Ovary (tissue), 9 donors: ENCODE results near the gene JAM3. TPM values are rescaled to one million over a fixed set of nuclear protein-coding genes. Genes with fewer than 3 reads are reported as not detected.

Experiments
- DNase-seq, 5 donors: peaks; one replicate each; pipeline ENCODE4 v3.0.0-alpha.2; 2019 to 2020
- H3K27ac ChIP-seq, 2 donors: fragments of 200-600 bp; one replicate each; pipeline versions ENCODE4 v1.5.1 to v1.8.0; 2019 to 2022
- H3K27me3 ChIP-seq: fragments of 200-600 bp; one replicate; pipeline ENCODE4 v1.8.0; 2022
- H3K36me3 ChIP-seq: fragments of 200-600 bp; sonication (generic); one replicate; pipeline ENCODE4 v1.5.1; 2019
- H3K4me1 ChIP-seq: one replicate; pipeline ENCODE4 v1.8.1; 2013; ENCODE audit warnings: mild to moderate bottlenecking, moderate library complexity; ENCODE audit not compliant: insufficient read depth
- H3K4me3 ChIP-seq: fragments of 200-600 bp; sonication (generic); one replicate; pipeline ENCODE4 v1.5.1; 2017
- H3K9me3 ChIP-seq, 2 donors: fragments of 200-600 bp in 1 of 2; sonication (generic) in 1 of 2; one replicate each; pipeline versions ENCODE4 v1.5.1 to v1.8.1; 2013 to 2019; ENCODE audit warnings: mild to moderate bottlenecking in 1 of 2, moderate library complexity in 1 of 2
- EP300 ChIP-seq: sonication (generic); formaldehyde crosslinking; IDR thresholded peaks from one replicate; pipeline ENCODE4 v1.6.1; 2017; ENCODE audit warnings: antibody characterized with exemption
- POLR2A ChIP-seq: fragments of 450-650 bp; IDR thresholded peaks from one replicate; pipeline ENCODE4 v1.6.1; 2017; ENCODE audit warnings: antibody characterized with exemption, mild to moderate bottlenecking, moderate library complexity
- WGBS, 3 donors: extraction: QIAGEN DNeasy Blood & Tissue Kit in 1 of 3; methylation state at CpG; one replicate each; pipeline versions ENCODE4 v1.1.5 to v1.1.7; 2013 to 2017; 5-methylcytosine and 5-hydroxymethylcytosine counted together
- intact Hi-C, 4 donors: fragments of 100-400 bp; cut with DNase I; formaldehyde crosslinking; loops; one replicate each; pipeline versions ENCODE4 v1.11.0 to v1.15.1; 2022 to 2023
- polyA plus RNA-seq, 2 donors: library from polyadenylated mRNA; stranded (reverse); fragments of 200-250 nt in 1 of 2; fragments of 350-450 nt in 1 of 2; fragmentation: Illumina TruSeq in 1 of 2; extraction: RNeasy Lipid Tissue Mini Kit (QIAGEN cat#74804) in 1 of 2; gene quantifications; one replicate each; pipeline ENCODE4 v1.2.3, GENCODE V29; 2013 to 2014
- total RNA-seq, 7 donors: library from RNA; depleted of rRNA in 2 of 7; stranded (reverse); fragments of >200 nt in 2 of 7; fragmentation: NEBNext Ultra II Directional in 3 of 7; extraction: Animal tissue kit (Norgen Biotek cat#: 25700) in 3 of 7; gene quantifications; one replicate each; pipeline versions ENCODE4 v1.1.0 to v1.2.4, GENCODE V29; 2016 to 2023
- TF ChIP-seq, protein P1 (sequence below), 3 donors: fragments of 450-650 bp in 2 of 3; fragments of 200-600 bp in 1 of 3; IDR thresholded peaks; one replicate each; pipeline versions ENCODE4 v1.5.1 to v1.8.0; 2016 to 2022; ENCODE audit warnings: antibody characterized with exemption in 3 of 3, mild to moderate bottlenecking in 1 of 3
- donor health status: DM: no; HTN: no; CAD: no; lungs with moderate emphysema.
- donor health status: DM: no; HTN: no; CAD: no.
- donor health status: Bipolar disorder and iron deficiency.
- donor health status: DM: yes; HTN: yes; CAD: no.
- donor health status: DM: no; HTN: no; CAD: no.
- donor health status: DM: yes; HTN: yes; CAD: no.

The JAM3 gene
- total and polyA plus RNA-seq, 9 donors = 32.5 to 95.0 (median 72.3) TPM

DNA sequence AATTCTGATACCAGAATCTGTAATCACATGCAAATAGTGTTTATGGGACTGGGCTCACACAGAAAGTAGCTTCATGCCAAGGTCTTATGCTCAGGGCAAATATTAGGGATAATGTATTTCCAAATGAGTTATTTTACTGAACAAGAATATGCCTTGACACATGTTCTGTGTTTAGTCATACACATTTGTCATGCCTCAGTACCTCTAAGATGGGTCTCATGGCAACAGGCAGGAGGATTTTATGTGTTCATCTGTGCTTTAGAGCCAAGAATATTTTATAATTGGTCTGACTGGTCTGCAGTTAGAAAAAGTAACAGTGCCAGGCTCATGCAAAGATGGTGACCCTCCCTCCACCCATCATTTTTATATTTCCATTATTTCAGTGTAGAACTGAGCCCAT, 49.1 kb downstream of the JAM3 start:
- H3K27ac ChIP-seq = no peak overlapping the region
- H3K27me3 ChIP-seq = no peaks in the 10 kb centered on the region
- H3K9me3 ChIP-seq = no peaks in the 10 kb centered on the region
- TF ChIP-seq, protein P1, sequence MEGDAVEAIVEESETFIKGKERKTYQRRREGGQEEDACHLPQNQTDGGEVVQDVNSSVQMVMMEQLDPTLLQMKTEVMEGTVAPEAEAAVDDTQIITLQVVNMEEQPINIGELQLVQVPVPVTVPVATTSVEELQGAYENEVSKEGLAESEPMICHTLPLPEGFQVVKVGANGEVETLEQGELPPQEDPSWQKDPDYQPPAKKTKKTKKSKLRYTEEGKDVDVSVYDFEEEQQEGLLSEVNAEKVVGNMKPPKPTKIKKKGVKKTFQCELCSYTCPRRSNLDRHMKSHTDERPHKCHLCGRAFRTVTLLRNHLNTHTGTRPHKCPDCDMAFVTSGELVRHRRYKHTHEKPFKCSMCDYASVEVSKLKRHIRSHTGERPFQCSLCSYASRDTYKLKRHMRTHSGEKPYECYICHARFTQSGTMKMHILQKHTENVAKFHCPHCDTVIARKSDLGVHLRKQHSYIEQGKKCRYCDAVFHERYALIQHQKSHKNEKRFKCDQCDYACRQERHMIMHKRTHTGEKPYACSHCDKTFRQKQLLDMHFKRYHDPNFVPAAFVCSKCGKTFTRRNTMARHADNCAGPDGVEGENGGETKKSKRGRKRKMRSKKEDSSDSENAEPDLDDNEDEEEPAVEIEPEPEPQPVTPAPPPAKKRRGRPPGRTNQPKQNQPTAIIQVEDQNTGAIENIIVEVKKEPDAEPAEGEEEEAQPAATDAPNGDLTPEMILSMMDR (IDR thresholded peaks at IDR 0.05) = no peak
- TF ChIP-seq POLR2A (no peak), EP300 (no peak)
- H3K36me3 ChIP-seq = no peaks in the 10 kb centered on the region
- peaks cover 6% of the 10 kb centered on the region for H3K4me1 ChIP-seq
- H3K4me3 ChIP-seq = no peak overlapping the region
- intact Hi-C loops = loop anchor here in 1 of 4 donors (5.0 kb wide), 1 partner anchor 51 kb away; the partner anchor contains the start of gene JAM3
- no peak for DNase-seq

- H3K4me3 ChIP-seq = no peak overlapping the region
- TF ChIP-seq, protein P1 (IDR thresholded peaks at IDR 0.05) = no peak
- no peaks in the 10 kb centered on the region for H3K36me3 ChIP-seq
- H3K27ac ChIP-seq = peak overlapping the region; percentile 70 to 83
- 91 to 93% (median 91%) methylated on average over 3 of the region's 3 CpGs for WGBS, 3 donors
- DNase-seq = no peak
- intact Hi-C loops = loop anchor here in 1 of 4 donors (5.0 kb wide), 1 partner anchor 52 kb away; the partner anchor contains the start of gene JAM3
- H3K4me1 ChIP-seq = peaks cover 6% of the 10 kb centered on the region
- no peaks in the 10 kb centered on the region for H3K9me3 ChIP-seq
- H3K27me3 ChIP-seq = no peaks in the 10 kb centered on the region
Measured at GRCh38 chr11:134119094-134119493, 50.2 kb downstream of the JAM3 start.

DNA sequence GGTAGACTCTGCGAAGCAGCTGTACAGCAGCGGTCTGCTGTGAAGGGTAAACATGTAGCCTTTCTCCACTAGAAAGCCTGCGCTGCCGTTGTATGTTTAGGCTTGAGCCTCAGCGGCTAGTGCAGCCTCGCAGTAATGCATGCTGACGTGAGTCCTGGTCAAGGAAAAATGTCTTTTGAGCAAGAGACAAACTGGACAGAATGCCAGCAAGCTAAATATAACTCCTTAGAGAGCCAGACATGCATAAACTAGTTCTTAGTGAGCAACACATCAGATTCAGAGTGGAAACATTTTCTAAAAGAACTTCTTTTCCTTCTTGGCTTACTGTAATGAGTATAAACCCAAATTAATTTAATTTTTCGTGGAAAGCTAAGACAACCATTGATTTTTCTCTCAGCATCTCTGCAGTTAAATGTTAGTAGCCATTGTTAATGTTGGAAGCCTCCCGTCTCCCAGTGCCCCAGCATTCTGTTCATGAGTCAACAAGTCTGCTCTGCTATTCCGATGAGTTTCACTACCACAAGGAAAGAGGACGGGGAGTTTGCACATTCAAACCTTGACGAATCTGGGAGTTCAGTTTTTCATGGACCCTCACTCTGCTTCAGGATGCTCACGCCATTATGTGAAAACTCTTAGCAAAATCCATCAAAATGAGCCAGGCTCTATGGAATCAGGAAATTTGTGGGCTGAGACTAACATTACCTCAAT, 51.4 kb downstream of the JAM3 start:
- 6 to 9% (median 9%) methylated on average over 13 of the region's 13 CpGs for WGBS, 3 donors
- peak overlapping the region; percentile 1 for H3K4me3 ChIP-seq
- peaks cover 6% of the 10 kb centered on the region for H3K4me1 ChIP-seq
- no peaks in the 10 kb centered on the region for H3K9me3 ChIP-seq
- TF ChIP-seq EP300 (no peak), POLR2A (no peak)
- TF ChIP-seq, protein P1 (IDR thresholded peaks at IDR 0.05) = peak in 1 of 3 donors; percentile 7
- H3K36me3 ChIP-seq = no peaks in the 10 kb centered on the region
- intact Hi-C loops = loop anchor here in 1 of 4 donors (5.0 kb wide), 1 partner anchor 73 kb away; no protein-coding TSS in a partner anchor
- peak; percentile 69 to 74 (median 70) for DNase-seq
- H3K27me3 ChIP-seq = no peaks in the 10 kb centered on the region
- H3K27ac ChIP-seq = peak overlapping the region; percentile 70 to 83

DNA sequence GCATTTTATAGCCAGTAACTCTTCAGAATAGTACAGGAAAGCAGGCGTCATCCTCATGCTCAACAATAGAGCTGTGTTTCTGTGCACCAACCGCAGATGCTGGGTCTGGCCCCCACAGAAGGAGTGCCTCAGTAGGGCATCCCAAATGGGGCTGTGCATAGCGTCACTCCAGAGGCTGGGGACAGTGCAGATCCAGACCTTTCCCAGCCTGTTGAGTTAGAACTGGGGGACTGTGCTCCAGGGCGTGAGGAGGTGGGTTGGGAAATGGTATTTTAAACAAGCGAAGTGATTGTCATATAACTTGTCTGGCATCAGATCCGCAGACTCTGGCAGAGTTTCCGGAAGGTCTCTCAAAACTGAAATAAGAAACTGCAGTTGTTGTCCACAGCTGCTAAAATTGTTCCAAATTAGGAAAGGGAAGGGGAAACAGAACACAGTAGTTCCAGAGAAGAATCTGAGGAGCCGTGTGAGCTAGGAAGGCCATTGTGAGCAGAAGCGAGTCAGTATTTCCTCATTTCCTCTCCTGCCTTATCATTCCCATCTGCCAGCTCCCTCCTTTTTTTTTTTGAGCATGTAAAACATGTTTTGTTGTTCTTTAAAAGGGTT, 52.2 kb downstream of the JAM3 start:
- Histone ChIP-seq H3K4me3 (peak overlapping the region; percentile 1), H3K27me3 (no peaks in the 10 kb centered on the region), H3K36me3 (no peaks in the 10 kb centered on the region), H3K9me3 (no peaks in the 10 kb centered on the region), H3K27ac (peak overlapping the region; percentile 70 to 83), H3K4me1 (peaks cover 6% of the 10 kb centered on the region)
- peak; percentile 36 to 49 (median 46) for DNase-seq
- WGBS, 3 donors = 3 to 9% (median 6%) methylated on average over 9 of the region's 9 CpGs
- no peak for TF ChIP-seq EP300
- no peak for TF ChIP-seq POLR2A
- TF ChIP-seq, protein P1 (IDR thresholded peaks at IDR 0.05) = no peak
- intact Hi-C loops = loop anchor here in 1 of 4 donors (5.0 kb wide), 1 partner anchor 74 kb away; no protein-coding TSS in a partner anchor
